ENCODE results near the gene OR2L5. TPM values are rescaled to one million over a fixed set of nuclear protein-coding genes. Genes with fewer than 3 reads are reported as not detected.

OR2L5 gene
- total RNA-seq, 2 experiments from 2014 or later: not detected

- intact Hi-C loops (cut with DNase I, micrococcal nuclease): no loop called here
- Histone ChIP-seq H3K27ac (ENCODE audit: low read depth in 1 of 2, low read length in 2 of 2) (no peak overlapping the region), H3K27me3 (ENCODE audit: control insufficient read depth in 1 of 2, insufficient read depth in 2 of 2, low read length in 2 of 2) (no peaks in the 10 kb centered on the region), H3K9me3 (ENCODE audit: control insufficient read depth in 1 of 2, insufficient read depth in 1 of 2, low read length in 2 of 2) (peaks cover 0 to 24% of the 10 kb centered on the region in 2 experiments), H3K4me3 (ENCODE audit: low read length) (no peak overlapping the region), H3K4me1 (ENCODE audit: insufficient read depth, low read length) (no peaks in the 10 kb centered on the region), H3K36me3 (ENCODE audit: insufficient read depth, low read length) (no peaks in the 10 kb centered on the region)
- no peak overlapping the region for H3K4me3 Mint-ChIP-seq
- no peak for ATAC-seq (ENCODE audit: poor library complexity)
- CTCF ChIA-PET: no interaction called here
- no peak for DNase-seq
- peaks cover 46% of the 10 kb centered on the region for H3K36me3 Mint-ChIP-seq (ENCODE audit: low read depth)
- TF ChIP-seq CTCF (IDR thresholded peaks at IDR 0.05): no peak
- H3K27me3 Mint-ChIP-seq: no peaks in the 10 kb centered on the region
- POLR2A ChIA-PET: no interaction called here
- H3K9me3 Mint-ChIP-seq: peaks cover 18% of the 10 kb centered on the region
- H3K27ac Mint-ChIP-seq: no peak overlapping the region
- H3K4me1 Mint-ChIP-seq (ENCODE audit: low read depth): no peaks in the 10 kb centered on the region
Measured at GRCh38 chr1:248007778-248008177, 5.7 kb upstream of the OR2L5 start.

- H3K4me3 ChIP-seq (ENCODE audit: low read length): no peak overlapping the region
- Mint-ChIP-seq H3K4me1 (ENCODE audit: low read depth) (no peaks in the 10 kb centered on the region), H3K4me3 (no peak overlapping the region), H3K27me3 (no peaks in the 10 kb centered on the region), H3K27ac (no peak overlapping the region), H3K9me3 (peaks cover 18% of the 10 kb centered on the region), H3K36me3 (ENCODE audit: low read depth) (peaks cover 36% of the 10 kb centered on the region)
- no peaks in the 10 kb centered on the region for H3K27me3 ChIP-seq (ENCODE audit: control insufficient read depth in 1 of 2, insufficient read depth in 2 of 2, low read length in 2 of 2)
- ATAC-seq (ENCODE audit: poor library complexity) (no peak), DNase-seq (no peak)
- CTCF ChIA-PET: no interaction called here
- peaks cover 0 to 24% of the 10 kb centered on the region in 2 experiments for H3K9me3 ChIP-seq (ENCODE audit: control insufficient read depth in 1 of 2, insufficient read depth in 1 of 2, low read length in 2 of 2)
- no peak for TF ChIP-seq CTCF (IDR thresholded peaks at IDR 0.05)
- no peak overlapping the region for H3K27ac ChIP-seq (ENCODE audit: low read depth in 1 of 2, low read length in 2 of 2)
- POLR2A ChIA-PET: interaction anchor here (0.6 kb wide), 1 partner anchor 45 kb away, joined by 3 read pairs; no protein-coding TSS in a partner anchor
- H3K4me1 ChIP-seq (ENCODE audit: insufficient read depth, low read length): no peaks in the 10 kb centered on the region
- intact Hi-C loops (cut with DNase I, micrococcal nuclease): no loop called here
- no peaks in the 10 kb centered on the region for H3K36me3 ChIP-seq (ENCODE audit: insufficient read depth, low read length)
Measured at GRCh38 chr1:248009681-248010080, 3.8 kb upstream of the OR2L5 start.

GRCh38 chr1:248015803-248016202, 2.3 kb downstream of the OR2L5 start:
- Mint-ChIP-seq H3K9me3 (peaks cover 17% of the 10 kb centered on the region), H3K36me3 (ENCODE audit: low read depth) (peaks cover 9% of the 10 kb centered on the region), H3K27ac (no peak overlapping the region), H3K27me3 (no peaks in the 10 kb centered on the region), H3K4me3 (no peak overlapping the region), H3K4me1 (ENCODE audit: low read depth) (no peaks in the 10 kb centered on the region)
- Histone ChIP-seq H3K36me3 (ENCODE audit: insufficient read depth, low read length) (no peaks in the 10 kb centered on the region), H3K4me3 (ENCODE audit: low read length) (no peak overlapping the region), H3K27me3 (ENCODE audit: control insufficient read depth in 1 of 2, insufficient read depth in 2 of 2, low read length in 2 of 2) (no peaks in the 10 kb centered on the region), H3K27ac (ENCODE audit: low read depth in 1 of 2, low read length in 2 of 2) (no peak overlapping the region), H3K9me3 (ENCODE audit: control insufficient read depth in 1 of 2, insufficient read depth in 1 of 2, low read length in 2 of 2) (peaks cover 4 to 7% of the 10 kb centered on the region in 2 experiments), H3K4me1 (ENCODE audit: insufficient read depth, low read length) (no peaks in the 10 kb centered on the region)
- ATAC-seq (ENCODE audit: poor library complexity) (no peak), DNase-seq (no peak)
- ChIA-PET POLR2A (no interaction called here), CTCF (no interaction called here)
- intact Hi-C loops (cut with DNase I, micrococcal nuclease): no loop called here
- no peak for TF ChIP-seq CTCF (IDR thresholded peaks at IDR 0.05)

Measured in CD4-positive, alpha-beta T cell (primary cell).